Mammary epithelial cell (primary cell): ENCODE measurements around the gene CELF4.

Experiments
- CTCF ChIP-seq, 2 donors: IDR thresholded peaks in 1 of 2; conservative IDR thresholded peaks in 1 of 2; 2 replicates each; pipeline ENCODE4 v1.5.1; 2011 to 2012; ENCODE audit warnings: inconsistent platforms in 2 of 2, low read length in 2 of 2, mild to moderate bottlenecking in 2 of 2, control low read depth in 1 of 2, low read depth in 1 of 2; ENCODE audit not compliant: insufficient read depth in 1 of 2; ENCODE audit errors: extremely low read depth in 1 of 2
- EZH2 ChIP-seq: IDR thresholded peaks from 2 replicates; pipeline ENCODE4 v1.6.1; 2012; ENCODE audit warnings: low read length, inconsistent platforms, borderline replicate concordance

GRCh38 chr18:37448946-37449345 is 116.7 kb downstream of the CELF4 start:
- no peak for TF ChIP-seq CTCF (conservative IDR thresholded peaks at IDR 0.05 in 1 of 2, IDR thresholded peaks at IDR 0.05 in 1 of 2; ENCODE audit: extremely low read depth in 1 of 2, insufficient read depth in 1 of 2, low read depth in 1 of 2, low read length in 2 of 2)
- TF ChIP-seq EZH2: no peak
